ENCODE results near the gene CD22.

CD22 gene

DNA sequence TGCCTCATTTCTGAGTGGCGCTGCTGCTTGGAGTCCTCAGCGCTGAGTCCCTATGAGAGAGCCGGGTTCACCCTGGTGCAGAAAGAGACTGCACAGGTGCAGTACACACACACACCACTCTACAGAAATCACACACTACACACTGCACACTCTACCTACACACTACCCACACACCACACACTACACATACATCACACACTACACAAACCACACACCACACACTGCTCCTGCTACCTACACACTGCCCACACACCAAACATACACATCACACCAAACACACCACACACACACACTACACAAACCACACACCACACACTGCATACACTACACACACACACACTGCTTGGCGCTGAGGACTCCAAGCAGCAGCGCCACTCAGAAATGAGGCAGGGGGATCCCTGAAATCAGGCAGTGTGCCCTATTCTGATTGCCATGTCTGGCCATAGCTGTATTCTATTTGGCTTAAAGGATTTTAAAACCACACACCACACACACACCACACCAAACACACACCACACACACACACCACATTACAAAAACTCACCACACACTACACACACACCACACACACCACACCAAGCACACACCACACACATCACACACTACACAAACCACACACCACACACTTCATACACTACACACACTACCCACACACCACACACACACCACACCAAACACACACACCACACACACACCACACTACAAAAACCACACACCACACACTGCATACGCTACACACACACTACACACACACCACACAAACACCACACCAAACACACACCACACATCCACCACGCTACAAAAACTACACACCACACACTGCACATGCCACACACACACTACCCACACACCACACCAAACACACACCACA lies 32.1 kb upstream of the CD22 start:
- TF ChIP-seq, protein P1, sequence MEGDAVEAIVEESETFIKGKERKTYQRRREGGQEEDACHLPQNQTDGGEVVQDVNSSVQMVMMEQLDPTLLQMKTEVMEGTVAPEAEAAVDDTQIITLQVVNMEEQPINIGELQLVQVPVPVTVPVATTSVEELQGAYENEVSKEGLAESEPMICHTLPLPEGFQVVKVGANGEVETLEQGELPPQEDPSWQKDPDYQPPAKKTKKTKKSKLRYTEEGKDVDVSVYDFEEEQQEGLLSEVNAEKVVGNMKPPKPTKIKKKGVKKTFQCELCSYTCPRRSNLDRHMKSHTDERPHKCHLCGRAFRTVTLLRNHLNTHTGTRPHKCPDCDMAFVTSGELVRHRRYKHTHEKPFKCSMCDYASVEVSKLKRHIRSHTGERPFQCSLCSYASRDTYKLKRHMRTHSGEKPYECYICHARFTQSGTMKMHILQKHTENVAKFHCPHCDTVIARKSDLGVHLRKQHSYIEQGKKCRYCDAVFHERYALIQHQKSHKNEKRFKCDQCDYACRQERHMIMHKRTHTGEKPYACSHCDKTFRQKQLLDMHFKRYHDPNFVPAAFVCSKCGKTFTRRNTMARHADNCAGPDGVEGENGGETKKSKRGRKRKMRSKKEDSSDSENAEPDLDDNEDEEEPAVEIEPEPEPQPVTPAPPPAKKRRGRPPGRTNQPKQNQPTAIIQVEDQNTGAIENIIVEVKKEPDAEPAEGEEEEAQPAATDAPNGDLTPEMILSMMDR (IDR thresholded peaks at IDR 0.05; ENCODE audit: control insufficient read depth, extremely low read depth, insufficient read depth), result no peak
- H3K4me3 ChIP-seq (ENCODE audit: low read depth, low read length), result no peak overlapping the region
- DNase-seq (ENCODE audit: low read depth), result no peak

- no peak for DNase-seq (ENCODE audit: low read depth)
- TF ChIP-seq, protein P1 (IDR thresholded peaks at IDR 0.05; ENCODE audit: control insufficient read depth, extremely low read depth, insufficient read depth), result no peak
Measured at GRCh38 chr19:35297515-35297848, 31.5 kb upstream of the CD22 start.

GRCh38 chr19:35297922-35298321 lies 31.1 kb upstream of the CD22 start:
- H3K4me3 ChIP-seq (ENCODE audit: low read depth, low read length), result no peak overlapping the region
- no peak for DNase-seq (ENCODE audit: low read depth)
- TF ChIP-seq, protein P1 (IDR thresholded peaks at IDR 0.05; ENCODE audit: control insufficient read depth, extremely low read depth, insufficient read depth), result no peak

More at GRCh38 chr19:35297515-35297848, 31.5 kb upstream of the CD22 start:
- H3K4me3 ChIP-seq (ENCODE audit: low read depth, low read length), result no peak overlapping the region

DNA sequence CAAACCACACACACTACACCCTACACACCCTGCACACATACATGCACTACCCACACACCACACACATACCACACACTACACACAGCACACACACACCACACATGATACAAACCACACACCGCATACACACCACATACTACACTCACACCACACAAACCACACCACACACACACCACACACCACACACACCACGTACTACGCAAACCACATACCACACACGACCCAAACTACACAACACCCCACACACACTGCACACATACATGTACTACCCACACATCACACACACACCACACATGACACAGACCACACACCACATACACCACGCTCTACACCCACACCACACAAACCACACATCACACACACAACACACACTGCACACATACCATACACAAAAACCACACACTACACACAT lies 30.4 kb upstream of the CD22 start:
- TF ChIP-seq, protein P1 (IDR thresholded peaks at IDR 0.05; ENCODE audit: control insufficient read depth, extremely low read depth, insufficient read depth), result no peak
- no peak for DNase-seq (ENCODE audit: low read depth)
- H3K4me3 ChIP-seq (ENCODE audit: low read depth, low read length), result no peak overlapping the region

DNA sequence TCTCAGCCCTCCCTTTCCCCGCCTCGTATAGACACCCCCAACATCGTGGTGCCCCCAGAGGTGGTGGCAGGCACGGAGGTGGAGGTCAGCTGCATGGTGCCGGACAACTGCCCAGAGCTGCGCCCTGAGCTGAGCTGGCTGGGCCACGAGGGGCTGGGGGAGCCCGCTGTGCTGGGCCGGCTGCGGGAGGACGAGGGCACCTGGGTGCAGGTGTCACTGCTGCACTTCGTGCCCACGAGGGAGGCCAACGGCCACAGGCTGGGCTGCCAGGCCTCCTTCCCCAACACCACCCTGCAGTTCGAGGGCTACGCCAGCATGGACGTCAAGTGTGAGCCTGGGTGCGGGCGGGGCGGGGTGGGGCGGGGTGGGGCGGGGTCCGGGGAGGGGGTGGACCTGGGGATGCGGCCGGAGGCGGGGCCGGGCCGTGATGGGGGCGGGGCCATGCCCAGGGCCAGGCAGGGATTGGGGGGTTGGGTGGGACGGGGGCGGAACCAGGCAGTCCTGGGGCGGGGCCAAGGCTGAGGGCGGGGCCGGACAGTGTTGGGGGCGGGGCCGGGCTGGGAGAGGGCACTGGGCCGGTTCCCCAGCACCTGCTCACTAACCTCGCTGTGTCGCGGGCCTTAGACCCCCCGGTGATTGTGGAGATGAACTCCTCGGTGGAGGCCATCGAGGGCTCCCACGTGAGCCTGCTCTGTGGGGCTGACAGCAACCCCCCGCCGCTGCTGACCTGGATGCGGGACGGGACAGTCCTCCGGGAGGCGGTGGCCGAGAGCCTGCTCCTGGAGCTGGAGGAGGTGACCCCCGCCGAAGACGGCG lies 29.3 kb upstream of the CD22 start:
- no peak for DNase-seq (ENCODE audit: low read depth)
- no peak overlapping the region for H3K4me3 ChIP-seq (ENCODE audit: low read depth, low read length)

DNA sequence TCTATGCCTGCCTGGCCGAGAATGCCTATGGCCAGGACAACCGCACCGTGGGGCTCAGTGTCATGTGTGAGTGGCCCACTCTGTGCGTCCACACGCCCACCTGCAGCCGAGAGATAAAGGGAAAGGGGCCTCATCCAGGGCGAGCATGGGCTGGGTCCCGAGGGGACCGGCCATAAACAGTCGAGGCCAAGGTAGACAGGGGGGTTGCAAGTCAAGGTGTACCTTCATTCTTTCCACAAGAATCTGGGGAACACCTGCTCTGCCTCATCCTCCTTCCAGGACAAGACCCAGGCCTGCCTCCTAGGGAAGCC lies 28.7 kb upstream of the CD22 start:
- no peak for DNase-seq (ENCODE audit: low read depth)
- TF ChIP-seq, protein P1 (IDR thresholded peaks at IDR 0.05; ENCODE audit: control insufficient read depth, extremely low read depth, insufficient read depth), result no peak
- H3K4me3 ChIP-seq (ENCODE audit: low read depth, low read length), result no peak overlapping the region

More for the DNA sequence above, 29.3 kb upstream of the CD22 start:
- TF ChIP-seq, protein P1 (IDR thresholded peaks at IDR 0.05; ENCODE audit: control insufficient read depth, extremely low read depth, insufficient read depth), result no peak
